Prostate gland (tissue), 2 donors: ENCODE data around the gene TMEM219.
"Not testable (repeated sequence)": the region's sequence is repeated elsewhere in the genome, so short reads cannot be mapped to it uniquely, and the experiment has no call there.

ENCODE experiments used
- POLR2A ChIP-seq: fragments of 450-650 bp; IDR thresholded peaks from one replicate; pipeline ENCODE4 v1.6.1; 2016; ENCODE audit warnings: antibody characterized with exemption, mild to moderate bottlenecking
- POLR2AphosphoS5 ChIP-seq: sonication (generic); formaldehyde crosslinking; IDR thresholded peaks from one replicate; pipeline ENCODE4 v1.6.1; 2017; ENCODE audit warnings: antibody characterized with exemption
- TF ChIP-seq, protein P1 (sequence below), 4 experiments: fragments of 200-600 bp in 2 of 4; fragments of 450-650 bp in 2 of 4; sonication (generic) in 2 of 4; IDR thresholded peaks; 1 replicate in 3 of 4; 2 replicates in 1 of 4; pipeline ENCODE4 v1.5.1; 2016 to 2019; ENCODE audit warnings: antibody characterized with exemption in 4 of 4, mild to moderate bottlenecking in 2 of 4, moderate library complexity in 2 of 4

- TF ChIP-seq, protein P1, sequence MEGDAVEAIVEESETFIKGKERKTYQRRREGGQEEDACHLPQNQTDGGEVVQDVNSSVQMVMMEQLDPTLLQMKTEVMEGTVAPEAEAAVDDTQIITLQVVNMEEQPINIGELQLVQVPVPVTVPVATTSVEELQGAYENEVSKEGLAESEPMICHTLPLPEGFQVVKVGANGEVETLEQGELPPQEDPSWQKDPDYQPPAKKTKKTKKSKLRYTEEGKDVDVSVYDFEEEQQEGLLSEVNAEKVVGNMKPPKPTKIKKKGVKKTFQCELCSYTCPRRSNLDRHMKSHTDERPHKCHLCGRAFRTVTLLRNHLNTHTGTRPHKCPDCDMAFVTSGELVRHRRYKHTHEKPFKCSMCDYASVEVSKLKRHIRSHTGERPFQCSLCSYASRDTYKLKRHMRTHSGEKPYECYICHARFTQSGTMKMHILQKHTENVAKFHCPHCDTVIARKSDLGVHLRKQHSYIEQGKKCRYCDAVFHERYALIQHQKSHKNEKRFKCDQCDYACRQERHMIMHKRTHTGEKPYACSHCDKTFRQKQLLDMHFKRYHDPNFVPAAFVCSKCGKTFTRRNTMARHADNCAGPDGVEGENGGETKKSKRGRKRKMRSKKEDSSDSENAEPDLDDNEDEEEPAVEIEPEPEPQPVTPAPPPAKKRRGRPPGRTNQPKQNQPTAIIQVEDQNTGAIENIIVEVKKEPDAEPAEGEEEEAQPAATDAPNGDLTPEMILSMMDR (IDR thresholded peaks at IDR 0.05), result not testable (repeated sequence)
- TF ChIP-seq POLR2A, POLR2AphosphoS5: not testable (repeated sequence)
Measured at GRCh38 chr16:30012598-30012997, 50.7 kb downstream of the TMEM219 start.
